GM13976 (cell line): ENCODE data around the gene ZKSCAN3.

ENCODE experiments used
- DNase-seq: peaks from one replicate; pipeline ENCODE4 v3.0.0; 2012; ENCODE audit warnings: low spot score
- CTCF ChIP-seq: IDR thresholded peaks from 2 replicates; pipeline ENCODE4 v1.5.1; 2012; ENCODE audit warnings: borderline replicate concordance, mild to moderate bottlenecking; ENCODE audit not compliant: insufficient read depth; ENCODE audit errors: extremely low read depth, missing control alignments, control extremely low read depth
- in situ Hi-C: fragments of 300-500 bp; cut with MboI; formaldehyde crosslinking; loops from one replicate; pipeline ENCODE4 v1.12.0; 2022; ENCODE audit warnings: low sequenced_read_pairs, mixed read lengths, inconsistent platforms; ENCODE audit not compliant: unreplicated experiment

Gene ZKSCAN3

GRCh38 chr6:28371706-28372451, 22.1 kb downstream of the ZKSCAN3 start:
- peak; percentile 46 for DNase-seq
- no peak for TF ChIP-seq CTCF
- in situ Hi-C loops = no loop called here

GRCh38 chr6:28373925-28374324, 24.2 kb downstream of the ZKSCAN3 start:
- in situ Hi-C loops = no loop called here
- DNase-seq = no peak
- no peak for TF ChIP-seq CTCF

- no peak for DNase-seq
- in situ Hi-C loops = no loop called here
- no peak for TF ChIP-seq CTCF
These were observed 28.1 kb downstream of the ZKSCAN3 start for GRCh38 chr6:28377879-28378278.

- in situ Hi-C loops = no loop called here
- TF ChIP-seq CTCF = no peak
- no peak for DNase-seq
These were observed 28.9 kb downstream of the ZKSCAN3 start for GRCh38 chr6:28378644-28379043.

- DNase-seq = no peak
- in situ Hi-C loops = loop anchor here (10.0 kb wide), 1 partner anchor 246 kb away; no protein-coding TSS in a partner anchor
- no peak for TF ChIP-seq CTCF
These were observed 30.6 kb downstream of the ZKSCAN3 start for GRCh38 chr6:28380381-28380780.

- in situ Hi-C loops = loop anchor here (10.0 kb wide), 1 partner anchor 249 kb away; no protein-coding TSS in a partner anchor
- peak; percentile 84 for DNase-seq
- TF ChIP-seq CTCF = no peak
These were observed 33.7 kb downstream of the ZKSCAN3 start for GRCh38 chr6:28383235-28384142.
